ENCODE data around the gene UBAC1.

DNA sequence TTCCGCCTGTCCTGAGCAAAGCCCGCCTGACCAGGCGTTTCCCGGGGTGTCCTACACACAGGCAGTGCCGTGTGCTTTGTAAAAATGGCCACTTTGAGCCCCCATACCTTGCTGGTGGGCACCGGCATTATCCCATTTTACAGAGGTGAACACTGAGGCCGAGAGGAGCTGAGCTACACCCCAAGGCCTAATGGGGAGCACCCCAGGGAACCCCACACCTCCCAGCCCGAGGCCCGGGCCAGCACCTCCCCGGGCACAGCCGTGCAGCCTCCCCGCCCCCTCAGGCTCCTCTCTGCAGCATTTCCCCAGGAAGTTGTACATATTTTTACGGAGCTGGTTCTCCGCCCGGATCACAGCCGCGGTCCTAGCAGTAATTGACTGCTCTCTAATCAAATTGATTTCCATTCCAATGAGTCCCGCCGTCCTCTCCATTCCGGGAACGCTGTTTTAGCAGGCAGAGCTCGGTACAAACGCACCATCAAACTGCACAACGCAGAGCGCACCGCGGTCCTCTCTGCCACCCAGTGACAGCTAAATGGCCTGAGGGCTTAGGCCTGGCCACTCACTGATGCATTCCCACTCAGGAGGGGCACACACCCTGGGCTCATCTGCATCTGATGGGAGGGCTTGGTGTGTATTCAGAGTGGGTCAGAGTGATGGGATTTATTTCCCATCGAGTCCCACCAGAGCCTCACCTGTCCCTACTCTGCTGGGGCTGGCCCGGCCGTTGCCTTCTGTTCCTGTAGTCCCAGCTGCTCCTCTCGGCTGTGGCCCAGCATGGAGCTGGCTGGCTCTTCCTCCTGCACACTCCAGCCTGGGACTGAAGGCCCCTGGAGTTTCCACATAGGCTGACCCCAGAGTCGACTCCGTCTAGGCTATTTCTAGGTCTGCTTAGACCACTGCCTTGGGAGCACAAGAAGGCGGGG lies 36.2 kb upstream of the UBAC1 start:
- TF ChIP-seq SMC3 (conservative IDR thresholded peaks at IDR 0.05; ENCODE audit: poor library complexity) = no peak
- TF ChIP-seq, protein P1, sequence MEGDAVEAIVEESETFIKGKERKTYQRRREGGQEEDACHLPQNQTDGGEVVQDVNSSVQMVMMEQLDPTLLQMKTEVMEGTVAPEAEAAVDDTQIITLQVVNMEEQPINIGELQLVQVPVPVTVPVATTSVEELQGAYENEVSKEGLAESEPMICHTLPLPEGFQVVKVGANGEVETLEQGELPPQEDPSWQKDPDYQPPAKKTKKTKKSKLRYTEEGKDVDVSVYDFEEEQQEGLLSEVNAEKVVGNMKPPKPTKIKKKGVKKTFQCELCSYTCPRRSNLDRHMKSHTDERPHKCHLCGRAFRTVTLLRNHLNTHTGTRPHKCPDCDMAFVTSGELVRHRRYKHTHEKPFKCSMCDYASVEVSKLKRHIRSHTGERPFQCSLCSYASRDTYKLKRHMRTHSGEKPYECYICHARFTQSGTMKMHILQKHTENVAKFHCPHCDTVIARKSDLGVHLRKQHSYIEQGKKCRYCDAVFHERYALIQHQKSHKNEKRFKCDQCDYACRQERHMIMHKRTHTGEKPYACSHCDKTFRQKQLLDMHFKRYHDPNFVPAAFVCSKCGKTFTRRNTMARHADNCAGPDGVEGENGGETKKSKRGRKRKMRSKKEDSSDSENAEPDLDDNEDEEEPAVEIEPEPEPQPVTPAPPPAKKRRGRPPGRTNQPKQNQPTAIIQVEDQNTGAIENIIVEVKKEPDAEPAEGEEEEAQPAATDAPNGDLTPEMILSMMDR (IDR thresholded peaks at IDR 0.05; ENCODE audit: poor library complexity, severe bottlenecking) = no peak
- no peak for TF ChIP-seq RAD21 (conservative IDR thresholded peaks at IDR 0.05)
- TF ChIP-seq EP300 (conservative IDR thresholded peaks at IDR 0.05; ENCODE audit: poor library complexity, severe bottlenecking) = no peak
- TF ChIP-seq MXI1 (conservative IDR thresholded peaks at IDR 0.05; ENCODE audit: poor library complexity, severe bottlenecking) = no peak
- no peak for TF ChIP-seq TAF1 (IDR thresholded peaks at IDR 0.05; ENCODE audit: low read depth)
- no peak for TF ChIP-seq POLR2AphosphoS5 (IDR thresholded peaks at IDR 0.05)
- TF ChIP-seq EZH2 (IDR thresholded peaks at IDR 0.05; ENCODE audit: borderline replicate concordance, insufficient read depth, low read length, poor library complexity, severe bottlenecking) = no peak
